Vagina (tissue), 2 donors: ENCODE data around the gene STRN. TPM values are rescaled to one million over a fixed set of nuclear protein-coding genes. Genes with fewer than 3 reads are reported as not detected.

Experiments
- DNase-seq, 2 donors: peaks; one replicate each; pipeline ENCODE4 v3.0.0-alpha.2; 2017; ENCODE audit errors: extremely low spot score in 2 of 2
- H3K27ac ChIP-seq: fragments of 200-600 bp; sonication (generic); one replicate; pipeline ENCODE4 v1.5.1; 2019
- H3K27me3 ChIP-seq: fragments of 200-600 bp; sonication (generic); one replicate; pipeline ENCODE4 v1.5.1; 2019
- H3K36me3 ChIP-seq, 2 donors: fragments of 200-600 bp; sonication (generic); one replicate each; pipeline ENCODE4 v1.5.1; 2017 to 2019
- H3K4me1 ChIP-seq: fragments of 200-600 bp; sonication (generic); one replicate; pipeline ENCODE4 v1.5.1; 2019
- H3K4me3 ChIP-seq, 2 donors: fragments of 200-600 bp; sonication (generic); 1 replicate in 1 of 2; 2 replicates in 1 of 2; pipeline ENCODE4 v1.5.1; 2016 to 2019
- H3K9me3 ChIP-seq: fragments of 200-600 bp; sonication (generic); one replicate; pipeline ENCODE4 v1.5.1; 2019
- CTCF ChIP-seq, 3 experiments: fragments of 450-650 bp in 2 of 3; fragments of 200-600 bp in 1 of 3; sonication (generic) in 1 of 3; IDR thresholded peaks; one replicate each; pipeline ENCODE4 v1.5.1; 2017 to 2019; ENCODE audit warnings: antibody characterized with exemption in 3 of 3, mild to moderate bottlenecking in 2 of 3, moderate library complexity in 2 of 3
- POLR2A ChIP-seq, 2 donors: fragments of 450-650 bp; IDR thresholded peaks; one replicate each; pipeline ENCODE4 v1.6.1; 2017; ENCODE audit warnings: antibody characterized with exemption in 2 of 2, mild to moderate bottlenecking in 2 of 2, moderate library complexity in 2 of 2
- POLR2AphosphoS5 ChIP-seq, 2 donors: sonication (generic); formaldehyde crosslinking; IDR thresholded peaks; one replicate each; pipeline ENCODE4 v1.9.0; 2017; ENCODE audit warnings: antibody characterized with exemption in 2 of 2, mild to moderate bottlenecking in 2 of 2, low read depth in 1 of 2; ENCODE audit not compliant: insufficient read depth in 1 of 2
- intact Hi-C: fragments of 100-400 bp; cut with DNase I; formaldehyde crosslinking; loops from one replicate; pipeline ENCODE4 v1.15.1; 2023
- small RNA-seq: library from RNA; depleted of rRNA; stranded (forward); fragments of <200 nt; gene quantifications from one replicate; pipeline ENCODE3, GENCODE V24; 2016
- total RNA-seq: library from RNA; depleted of rRNA; stranded (reverse); fragments of >200 nt; gene quantifications from one replicate; pipeline ENCODE4 v1.2.3, GENCODE V29; 2016

Gene STRN
- total RNA-seq, 1 donor from 2014 or later, result 19.4 TPM

GRCh38 chr2:36801088-36801487, 165.2 kb downstream of the STRN start:
- no peak for DNase-seq
- no peak overlapping the region for H3K27ac ChIP-seq
- TF ChIP-seq POLR2A (IDR thresholded peaks at IDR 0.05) (no peak), CTCF (IDR thresholded peaks at IDR 0.05) (no peak), POLR2AphosphoS5 (IDR thresholded peaks at IDR 0.05; ENCODE audit: insufficient read depth in 1 of 2, low read depth in 1 of 2) (no peak)
- no peaks in the 10 kb centered on the region for H3K4me1 ChIP-seq
- no peaks in the 10 kb centered on the region for H3K9me3 ChIP-seq
- H3K36me3 ChIP-seq, result no peaks in the 10 kb centered on the region
- no peak overlapping the region for H3K4me3 ChIP-seq
- intact Hi-C loops, result no loop called here
- H3K27me3 ChIP-seq, result no peaks in the 10 kb centered on the region

DNA sequence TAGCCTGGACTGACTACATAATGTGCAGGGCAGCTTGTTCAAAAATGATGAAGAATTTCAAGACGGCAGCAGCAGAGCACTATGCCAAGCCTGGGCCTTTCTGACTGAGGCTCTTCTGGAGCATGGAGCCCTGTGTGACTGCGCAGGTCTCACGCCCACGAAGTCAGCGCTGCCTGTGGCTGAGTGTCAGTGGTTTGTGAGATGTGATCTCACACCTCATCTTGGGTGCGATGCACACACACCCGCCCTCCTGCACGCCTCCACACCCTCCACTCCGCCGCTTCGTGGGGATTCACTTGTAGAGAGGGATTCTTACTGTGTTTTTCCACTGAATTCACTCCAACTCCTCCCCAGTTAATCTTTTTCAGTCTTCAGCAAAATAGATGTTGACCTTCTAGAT, 166.0 kb downstream of the STRN start:
- no peak overlapping the region for H3K4me3 ChIP-seq
- H3K4me1 ChIP-seq, result no peaks in the 10 kb centered on the region
- TF ChIP-seq CTCF (IDR thresholded peaks at IDR 0.05), result no peak
- no peak for TF ChIP-seq POLR2AphosphoS5 (IDR thresholded peaks at IDR 0.05; ENCODE audit: insufficient read depth in 1 of 2, low read depth in 1 of 2)
- TF ChIP-seq POLR2A (IDR thresholded peaks at IDR 0.05), result no peak
- no peak for DNase-seq
- H3K27me3 ChIP-seq, result no peaks in the 10 kb centered on the region
- no peaks in the 10 kb centered on the region for H3K36me3 ChIP-seq
- no peak overlapping the region for H3K27ac ChIP-seq
- H3K9me3 ChIP-seq, result no peaks in the 10 kb centered on the region
- intact Hi-C loops, result no loop called here

GRCh38 chr2:36798724-36799123, 167.6 kb downstream of the STRN start:
- intact Hi-C loops, result no loop called here
- no peak overlapping the region for H3K4me3 ChIP-seq

GRCh38 chr2:36797324-36798070, 168.8 kb downstream of the STRN start:
- TF ChIP-seq POLR2A (IDR thresholded peaks at IDR 0.05) (no peak), POLR2AphosphoS5 (IDR thresholded peaks at IDR 0.05; ENCODE audit: insufficient read depth in 1 of 2, low read depth in 1 of 2) (no peak), CTCF (IDR thresholded peaks at IDR 0.05) (no peak)
- no peaks in the 10 kb centered on the region for H3K27me3 ChIP-seq
- no peaks in the 10 kb centered on the region for H3K9me3 ChIP-seq
- no peaks in the 10 kb centered on the region for H3K4me1 ChIP-seq
- no peak for DNase-seq
- intact Hi-C loops, result no loop called here
- H3K4me3 ChIP-seq, result no peak overlapping the region
- no peaks in the 10 kb centered on the region for H3K36me3 ChIP-seq
- H3K27ac ChIP-seq, result no peak overlapping the region

More at GRCh38 chr2:36798724-36799123, 167.6 kb downstream of the STRN start:
- H3K4me1 ChIP-seq, result no peaks in the 10 kb centered on the region
- H3K36me3 ChIP-seq, result no peaks in the 10 kb centered on the region
- no peak overlapping the region for H3K27ac ChIP-seq
- TF ChIP-seq POLR2A (IDR thresholded peaks at IDR 0.05), result no peak
- TF ChIP-seq POLR2AphosphoS5 (IDR thresholded peaks at IDR 0.05; ENCODE audit: insufficient read depth in 1 of 2, low read depth in 1 of 2), result no peak
- TF ChIP-seq CTCF (IDR thresholded peaks at IDR 0.05), result no peak
- no peaks in the 10 kb centered on the region for H3K27me3 ChIP-seq
- DNase-seq, result no peak
- H3K9me3 ChIP-seq, result no peaks in the 10 kb centered on the region

Small RNAs within 50 kb of the gene (small RNA-seq; reads per million reads assigned to genes)
- not detected for gene RNU6-577P

Other genes starting within 250 kb of the STRN start
- 38.3 TPM for gene HEATR5B, start 117.8 kb upstream of the STRN start, total RNA-seq
- 6.1 TPM for gene GPATCH11, start 118.0 kb upstream of the STRN start, total RNA-seq
- 15.2 TPM for gene EIF2AK2, start 190.4 kb upstream of the STRN start, total RNA-seq
- gene SULT6B1, start 222.1 kb upstream of the STRN start, total RNA-seq, result not detected
- gene CEBPZOS, start 230.0 kb upstream of the STRN start, total RNA-seq, result 23.6 TPM